Smooth muscle cell (in vitro differentiated cells): Measurements from ENCODE around the gene COL6A1. TPM values are rescaled to one million over a fixed set of nuclear protein-coding genes. Genes with fewer than 3 reads are reported as not detected.

ENCODE experiments used
- DNase-seq: peaks from one replicate; lab custom pipeline; 2025; ENCODE audit not compliant: unreplicated experiment; lab: John Stamatoyannopoulos, UW
- H2AFZ ChIP-seq: fragments of 200-600 bp; sonication (generic); 2 replicates; pipeline ENCODE4 v1.6.0; 2016; ENCODE audit warnings: antibody characterized with exemption, low read depth, mild to moderate bottlenecking
- H3F3A ChIP-seq: fragments of 200-600 bp; sonication (generic); 2 replicates; pipeline ENCODE4 v1.6.0; 2017; ENCODE audit warnings: antibody characterized with exemption, low read depth
- H3K27ac ChIP-seq: fragments of 200-600 bp; sonication (generic); 2 replicates; pipeline ENCODE4 v1.5.1; 2016; ENCODE audit warnings: low read depth, mild to moderate bottlenecking
- H3K27me3 ChIP-seq: fragments of 200-600 bp; sonication (generic); 2 replicates; pipeline ENCODE4 v1.6.1; 2016; ENCODE audit warnings: low read depth, mild to moderate bottlenecking
- H3K36me3 ChIP-seq: fragments of 200-600 bp; sonication (generic); 2 replicates; pipeline ENCODE4 v1.5.1; 2016; ENCODE audit warnings: low read depth
- H3K4me1 ChIP-seq: fragments of 200-600 bp; sonication (generic); 2 replicates; pipeline ENCODE4 v1.5.1; 2016; ENCODE audit warnings: low read depth
- H3K4me2 ChIP-seq: fragments of 200-600 bp; sonication (generic); 2 replicates; pipeline ENCODE4 v1.6.0; 2016; ENCODE audit warnings: mild to moderate bottlenecking
- H3K4me3 ChIP-seq: fragments of 200-600 bp; sonication (generic); 2 replicates; pipeline ENCODE4 v1.5.1; 2016; ENCODE audit warnings: mild to moderate bottlenecking
- H3K79me2 ChIP-seq: fragments of 200-600 bp; sonication (generic); 2 replicates; pipeline ENCODE4 v1.6.0; 2016; ENCODE audit warnings: low read depth, mild to moderate bottlenecking
- H3K9ac ChIP-seq: fragments of 200-600 bp; sonication (generic); 2 replicates; pipeline ENCODE4 v1.6.0; 2016; ENCODE audit warnings: low read depth
- H3K9me3 ChIP-seq: fragments of 200-600 bp; sonication (generic); replicated peaks from 2 replicates; pipeline ENCODE4 v1.5.1; 2016; ENCODE audit warnings: low read depth
- H4K20me1 ChIP-seq: fragments of 200-600 bp; sonication (generic); 2 replicates; pipeline ENCODE4 v1.6.0; 2016; ENCODE audit warnings: low read depth
- CTCF ChIP-seq: fragments of 200-600 bp; sonication (generic); IDR thresholded peaks from 2 replicates; pipeline ENCODE4 v1.5.1; 2017; ENCODE audit warnings: borderline replicate concordance, mild to moderate bottlenecking, antibody characterized with exemption; ENCODE audit not compliant: insufficient read depth, poor library complexity, severe bottlenecking
- WGBS: methylation state at CpG from one replicate; pipeline ENCODE4 v1.1.7; 2016; ENCODE audit warnings: low lambda C conversion rate; 5-methylcytosine and 5-hydroxymethylcytosine counted together
- polyA plus RNA-seq: library from polyadenylated mRNA; unstranded; fragments of >200 nt; fragmentation: Nextera tagmentation; extraction: Ambion mirVana; gene quantifications from 2 replicates; pipeline ENCODE4 v1.2.1, GENCODE V29; 2016
- total RNA-seq: library from RNA; depleted of rRNA; stranded (reverse); fragments of >200 nt; gene quantifications from 2 replicates; pipeline ENCODE4 v1.2.3, GENCODE V29; 2014

Gene COL6A1
- total and polyA plus RNA-seq, 2 experiments from 2014 or later, result 1,292 to 2,827 TPM

GRCh38 chr21:46017148-46017547 lies 35.6 kb downstream of the COL6A1 start:
- no peak for TF ChIP-seq CTCF
- no peaks in the 10 kb centered on the region for H3F3A ChIP-seq
- no peak overlapping the region for H3K4me2 ChIP-seq
- no peaks in the 10 kb centered on the region for H3K9me3 ChIP-seq
- no peak overlapping the region for H3K4me3 ChIP-seq
- H3K27ac ChIP-seq, result no peak overlapping the region
- no peaks in the 10 kb centered on the region for H3K4me1 ChIP-seq
- H3K36me3 ChIP-seq, result no peaks in the 10 kb centered on the region
- H2AFZ ChIP-seq, result no peak overlapping the region
- peaks cover 6% of the 10 kb centered on the region for H3K79me2 ChIP-seq
- no peak for DNase-seq
- no peaks in the 10 kb centered on the region for H4K20me1 ChIP-seq
- H3K9ac ChIP-seq, result no peak overlapping the region
- no peaks in the 10 kb centered on the region for H3K27me3 ChIP-seq

GRCh38 chr21:46017695-46018094 lies 36.1 kb downstream of the COL6A1 start:
- Histone ChIP-seq H3K27ac (no peak overlapping the region), H3F3A (peaks cover under 1% of the 10 kb centered on the region), H3K27me3 (no peaks in the 10 kb centered on the region), H3K79me2 (peaks cover 9% of the 10 kb centered on the region), H3K4me3 (no peak overlapping the region), H3K9me3 (no peaks in the 10 kb centered on the region), H3K9ac (no peak overlapping the region), H4K20me1 (no peaks in the 10 kb centered on the region), H3K4me1 (no peaks in the 10 kb centered on the region), H2AFZ (no peak overlapping the region), H3K36me3 (no peaks in the 10 kb centered on the region), H3K4me2 (no peak overlapping the region)
- 83% methylated on average over 4 of the region's 4 CpGs for WGBS
- DNase-seq, result no peak
- no peak for TF ChIP-seq CTCF

GRCh38 chr21:46018615-46019014 lies 37.0 kb downstream of the COL6A1 start:
- Histone ChIP-seq H3K36me3 (no peaks in the 10 kb centered on the region), H3K27me3 (no peaks in the 10 kb centered on the region), H3K79me2 (peaks cover 9% of the 10 kb centered on the region), H3F3A (peaks cover 7% of the 10 kb centered on the region), H3K4me2 (no peak overlapping the region), H3K4me1 (no peaks in the 10 kb centered on the region), H3K4me3 (no peak overlapping the region), H3K9me3 (no peaks in the 10 kb centered on the region), H3K9ac (no peak overlapping the region), H2AFZ (no peak overlapping the region), H3K27ac (no peak overlapping the region), H4K20me1 (no peaks in the 10 kb centered on the region)
- 77% methylated on average over 3 of the region's 3 CpGs for WGBS
- TF ChIP-seq CTCF, result no peak
- no peak for DNase-seq

GRCh38 chr21:46020581-46020980 lies 39.0 kb downstream of the COL6A1 start:
- DNase-seq, result no peak
- Histone ChIP-seq H3F3A (peaks cover 26% of the 10 kb centered on the region), H3K36me3 (no peaks in the 10 kb centered on the region), H3K4me3 (no peak overlapping the region), H3K9me3 (no peaks in the 10 kb centered on the region), H3K4me1 (peaks cover 10% of the 10 kb centered on the region), H3K79me2 (peaks cover 9% of the 10 kb centered on the region), H4K20me1 (no peaks in the 10 kb centered on the region), H3K27me3 (no peaks in the 10 kb centered on the region), H3K27ac (no peak overlapping the region), H3K9ac (no peak overlapping the region), H2AFZ (no peak overlapping the region), H3K4me2 (no peak overlapping the region)
- TF ChIP-seq CTCF, result no peak
- WGBS, result 96% methylated on average over 6 of the region's 6 CpGs
